ENCODE data around the gene PCOLCE2.
"Not testable (repeated sequence)": the region's sequence is repeated elsewhere in the genome, so short reads cannot be mapped to it uniquely, and the experiment has no call there.

Gene PCOLCE2

GRCh38 chr3:142898346-142899213, 9.7 kb upstream of the PCOLCE2 start:
- no peak for DNase-seq

GRCh38 chr3:142897807-142898206, 8.9 kb upstream of the PCOLCE2 start:
- no peak for DNase-seq

- DNase-seq, result no peak
These were observed 8.1 kb upstream of the PCOLCE2 start for GRCh38 chr3:142896996-142897395.

GRCh38 chr3:142896201-142896755, 7.4 kb upstream of the PCOLCE2 start:
- no peak for DNase-seq

- DNase-seq, result no peak
These were observed 5.6 kb upstream of the PCOLCE2 start for GRCh38 chr3:142894493-142894892.

- DNase-seq, result no peak
These were observed 3.8 kb upstream of the PCOLCE2 start for GRCh38 chr3:142892714-142893113.

- DNase-seq, result no peak
These were observed 1.7 kb upstream of the PCOLCE2 start for GRCh38 chr3:142890592-142890991.

- no peak for DNase-seq
These were observed 530 bp upstream of the PCOLCE2 start for GRCh38 chr3:142889212-142890014.

- no peak for DNase-seq
These were observed 793 bp downstream of the PCOLCE2 start for GRCh38 chr3:142888099-142888480.

GRCh38 chr3:142886940-142887339, 1.9 kb downstream of the PCOLCE2 start:
- no peak for DNase-seq

- DNase-seq, result no peak
These were observed 2.9 kb downstream of the PCOLCE2 start for GRCh38 chr3:142886021-142886420.

- DNase-seq, result no peak
These were observed 4.4 kb downstream of the PCOLCE2 start for GRCh38 chr3:142884531-142884930.

GRCh38 chr3:142883534-142883933, 5.3 kb downstream of the PCOLCE2 start:
- not testable (repeated sequence) for DNase-seq

- no peak for DNase-seq
These were observed 7.2 kb downstream of the PCOLCE2 start for GRCh38 chr3:142881445-142882224.

GRCh38 chr3:142878649-142879300, 10.1 kb downstream of the PCOLCE2 start:
- no peak for DNase-seq

GRCh38 chr3:142876417-142876816, 12.5 kb downstream of the PCOLCE2 start:
- no peak for DNase-seq

- no peak for DNase-seq
These were observed 13.2 kb downstream of the PCOLCE2 start for GRCh38 chr3:142875583-142876207.

- no peak for DNase-seq
These were observed 13.8 kb downstream of the PCOLCE2 start for GRCh38 chr3:142875099-142875498.

GRCh38 chr3:142868382-142868781, 20.5 kb downstream of the PCOLCE2 start:
- not testable (repeated sequence) for DNase-seq

GRCh38 chr3:142866841-142867631, 21.8 kb downstream of the PCOLCE2 start:
- no peak for DNase-seq

Measured in inflammatory macrophage treated with lipopolysaccharide for 1 hour (primary cell).